ENCODE measurements around the gene JMJD7.

DNA sequence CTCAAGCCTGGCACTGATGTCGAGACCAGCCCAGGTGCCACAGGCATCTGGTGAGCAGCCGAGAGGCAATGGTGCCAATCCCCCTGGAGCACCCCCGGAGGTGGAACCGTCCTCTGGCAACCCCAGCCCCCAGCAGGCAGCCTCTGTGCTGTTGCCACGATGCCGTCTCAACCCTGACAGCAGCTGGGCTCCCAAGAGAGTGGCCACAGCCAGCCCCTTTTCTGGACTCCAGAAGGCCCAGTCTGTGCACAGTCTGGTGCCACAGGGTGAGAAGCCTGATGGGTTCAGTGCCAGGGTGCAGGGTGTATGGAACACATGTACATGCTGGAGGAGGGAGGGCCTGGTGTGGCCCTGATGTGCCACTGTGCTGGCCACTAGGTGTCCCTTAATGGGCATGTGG, 4.9 kb upstream of the JMJD7 start:
- TF ChIP-seq MYC (IDR thresholded peaks at IDR 0.05; ENCODE audit: borderline replicate concordance, low read length) = no peak
- TF ChIP-seq, protein P1, sequence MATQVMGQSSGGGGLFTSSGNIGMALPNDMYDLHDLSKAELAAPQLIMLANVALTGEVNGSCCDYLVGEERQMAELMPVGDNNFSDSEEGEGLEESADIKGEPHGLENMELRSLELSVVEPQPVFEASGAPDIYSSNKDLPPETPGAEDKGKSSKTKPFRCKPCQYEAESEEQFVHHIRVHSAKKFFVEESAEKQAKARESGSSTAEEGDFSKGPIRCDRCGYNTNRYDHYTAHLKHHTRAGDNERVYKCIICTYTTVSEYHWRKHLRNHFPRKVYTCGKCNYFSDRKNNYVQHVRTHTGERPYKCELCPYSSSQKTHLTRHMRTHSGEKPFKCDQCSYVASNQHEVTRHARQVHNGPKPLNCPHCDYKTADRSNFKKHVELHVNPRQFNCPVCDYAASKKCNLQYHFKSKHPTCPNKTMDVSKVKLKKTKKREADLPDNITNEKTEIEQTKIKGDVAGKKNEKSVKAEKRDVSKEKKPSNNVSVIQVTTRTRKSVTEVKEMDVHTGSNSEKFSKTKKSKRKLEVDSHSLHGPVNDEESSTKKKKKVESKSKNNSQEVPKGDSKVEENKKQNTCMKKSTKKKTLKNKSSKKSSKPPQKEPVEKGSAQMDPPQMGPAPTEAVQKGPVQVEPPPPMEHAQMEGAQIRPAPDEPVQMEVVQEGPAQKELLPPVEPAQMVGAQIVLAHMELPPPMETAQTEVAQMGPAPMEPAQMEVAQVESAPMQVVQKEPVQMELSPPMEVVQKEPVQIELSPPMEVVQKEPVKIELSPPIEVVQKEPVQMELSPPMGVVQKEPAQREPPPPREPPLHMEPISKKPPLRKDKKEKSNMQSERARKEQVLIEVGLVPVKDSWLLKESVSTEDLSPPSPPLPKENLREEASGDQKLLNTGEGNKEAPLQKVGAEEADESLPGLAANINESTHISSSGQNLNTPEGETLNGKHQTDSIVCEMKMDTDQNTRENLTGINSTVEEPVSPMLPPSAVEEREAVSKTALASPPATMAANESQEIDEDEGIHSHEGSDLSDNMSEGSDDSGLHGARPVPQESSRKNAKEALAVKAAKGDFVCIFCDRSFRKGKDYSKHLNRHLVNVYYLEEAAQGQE (IDR thresholded peaks at IDR 0.05) = no peak
- TF ChIP-seq, protein P2, sequence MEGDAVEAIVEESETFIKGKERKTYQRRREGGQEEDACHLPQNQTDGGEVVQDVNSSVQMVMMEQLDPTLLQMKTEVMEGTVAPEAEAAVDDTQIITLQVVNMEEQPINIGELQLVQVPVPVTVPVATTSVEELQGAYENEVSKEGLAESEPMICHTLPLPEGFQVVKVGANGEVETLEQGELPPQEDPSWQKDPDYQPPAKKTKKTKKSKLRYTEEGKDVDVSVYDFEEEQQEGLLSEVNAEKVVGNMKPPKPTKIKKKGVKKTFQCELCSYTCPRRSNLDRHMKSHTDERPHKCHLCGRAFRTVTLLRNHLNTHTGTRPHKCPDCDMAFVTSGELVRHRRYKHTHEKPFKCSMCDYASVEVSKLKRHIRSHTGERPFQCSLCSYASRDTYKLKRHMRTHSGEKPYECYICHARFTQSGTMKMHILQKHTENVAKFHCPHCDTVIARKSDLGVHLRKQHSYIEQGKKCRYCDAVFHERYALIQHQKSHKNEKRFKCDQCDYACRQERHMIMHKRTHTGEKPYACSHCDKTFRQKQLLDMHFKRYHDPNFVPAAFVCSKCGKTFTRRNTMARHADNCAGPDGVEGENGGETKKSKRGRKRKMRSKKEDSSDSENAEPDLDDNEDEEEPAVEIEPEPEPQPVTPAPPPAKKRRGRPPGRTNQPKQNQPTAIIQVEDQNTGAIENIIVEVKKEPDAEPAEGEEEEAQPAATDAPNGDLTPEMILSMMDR (IDR thresholded peaks at IDR 0.05) = no peak
- TF ChIP-seq BHLHE40 (IDR thresholded peaks at IDR 0.05; ENCODE audit: low read depth, low read length) = no peak
- TF ChIP-seq POLR2A (IDR thresholded peaks at IDR 0.05; ENCODE audit: low read length) = no peak
- no peak for TF ChIP-seq CHD2 (IDR thresholded peaks at IDR 0.05; ENCODE audit: low read length, partially characterized antibody)
- no peak for TF ChIP-seq RAD21 (conservative IDR thresholded peaks at IDR 0.05 in 1 of 2, IDR thresholded peaks at IDR 0.05 in 1 of 2)
- TF ChIP-seq, protein P3, sequence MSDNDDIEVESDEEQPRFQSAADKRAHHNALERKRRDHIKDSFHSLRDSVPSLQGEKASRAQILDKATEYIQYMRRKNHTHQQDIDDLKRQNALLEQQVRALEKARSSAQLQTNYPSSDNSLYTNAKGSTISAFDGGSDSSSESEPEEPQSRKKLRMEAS (IDR thresholded peaks at IDR 0.05) = no peak
- TF ChIP-seq MAFK (IDR thresholded peaks at IDR 0.05; ENCODE audit: partially characterized antibody) = no peak
- TF ChIP-seq ZSCAN20 (CRISPR knock-in tag; IDR thresholded peaks at IDR 0.05) = no peak
- no peak for TF ChIP-seq HDAC2 (IDR thresholded peaks at IDR 0.05)
- TF ChIP-seq, protein P4, sequence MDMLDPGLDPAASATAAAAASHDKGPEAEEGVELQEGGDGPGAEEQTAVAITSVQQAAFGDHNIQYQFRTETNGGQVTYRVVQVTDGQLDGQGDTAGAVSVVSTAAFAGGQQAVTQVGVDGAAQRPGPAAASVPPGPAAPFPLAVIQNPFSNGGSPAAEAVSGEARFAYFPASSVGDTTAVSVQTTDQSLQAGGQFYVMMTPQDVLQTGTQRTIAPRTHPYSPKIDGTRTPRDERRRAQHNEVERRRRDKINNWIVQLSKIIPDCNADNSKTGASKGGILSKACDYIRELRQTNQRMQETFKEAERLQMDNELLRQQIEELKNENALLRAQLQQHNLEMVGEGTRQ (IDR thresholded peaks at IDR 0.05) = no peak
- TF ChIP-seq FOXS1 (CRISPR knock-in tag; IDR thresholded peaks at IDR 0.05) = no peak
